Caco-2 (cell line): ENCODE results near the gene OSBPL10. TPM values are rescaled to one million over a fixed set of nuclear protein-coding genes. Genes with fewer than 3 reads are reported as not detected.
"Not testable (repeated sequence)": the region's sequence is repeated elsewhere in the genome, so short reads cannot be mapped to it uniquely, and the experiment has no call there.

Experiments
- BruUV-seq: library from RNA; stranded (reverse); fragments of 400-500 nt; replicated peaks from 2 replicates; lab custom pipeline; 2021; lab: Mats Ljungman, UMichigan
- CTCF ChIA-PET: fragments of 300-600 bp; sonication (Branson Sonifier 250); formaldehyde crosslinking; loops from one replicate; lab custom pipeline; 2022; ENCODE audit warnings: antibody characterized with exemption; lab: Charles Lee
- POLR2A ChIA-PET: fragments of 300-600 bp; sonication (Branson Sonifier 250); formaldehyde crosslinking; loops from one replicate; lab custom pipeline; 2022; ENCODE audit warnings: antibody characterized with exemption; lab: Charles Lee
- DNase-seq, 2 experiments: peaks; one replicate each; pipeline versions ENCODE4 v3.0.0 to v3.0.0-alpha.2; 2020 to 2022
- H3K27me3 ChIP-seq: replicated peaks from 2 replicates; pipeline ENCODE4 v1.6.0; 2011; ENCODE audit warnings: low read length; ENCODE audit not compliant: control insufficient read depth, insufficient read depth
- H3K36me3 ChIP-seq: 2 replicates; pipeline ENCODE4 v1.5.1; 2011; ENCODE audit warnings: low read length; ENCODE audit not compliant: control insufficient read depth, insufficient read depth
- H3K4me1 ChIP-seq: fragments of 250-450 bp; sonication (Bioruptor Pico); 2 replicates; pipeline ENCODE4 v1.5.1; 2020; ENCODE audit warnings: mild to moderate bottlenecking
- H3K4me3 ChIP-seq: 2 replicates; pipeline ENCODE4 v1.5.1; 2011; ENCODE audit warnings: low read depth, mild to moderate bottlenecking, control low read depth, low read length
- H3K9me3 ChIP-seq: fragments of 250-450 bp; sonication (Bioruptor Pico); 2 replicates; pipeline ENCODE4 v1.5.1; 2020; ENCODE audit warnings: mild to moderate bottlenecking, moderate library complexity
- H3K27ac Mint-ChIP-seq: one replicate; pipeline ENCODE4 v1.8.0; 2022; ENCODE audit warnings: mixed read lengths; ENCODE audit not compliant: unreplicated experiment
- H3K27me3 Mint-ChIP-seq: one replicate; pipeline ENCODE4 v1.8.0; 2022; ENCODE audit warnings: mixed read lengths; ENCODE audit not compliant: insufficient read depth, unreplicated experiment
- H3K36me3 Mint-ChIP-seq: one replicate; pipeline ENCODE4 v1.8.0; 2022; ENCODE audit warnings: mild to moderate bottlenecking, mixed read lengths; ENCODE audit not compliant: insufficient read depth, unreplicated experiment
- H3K4me1 Mint-ChIP-seq: one replicate; pipeline ENCODE4 v1.8.0; 2022; ENCODE audit warnings: low read depth, mixed read lengths; ENCODE audit not compliant: unreplicated experiment
- H3K4me3 Mint-ChIP-seq: one replicate; pipeline ENCODE4 v1.8.0; 2022; ENCODE audit warnings: mild to moderate bottlenecking, moderate library complexity, mixed read lengths; ENCODE audit not compliant: unreplicated experiment
- H3K9me3 Mint-ChIP-seq: one replicate; pipeline ENCODE4 v1.8.0; 2022; ENCODE audit warnings: mixed read lengths; ENCODE audit not compliant: unreplicated experiment
- CTCF ChIP-seq, 2 experiments: fragments of 200-600 bp in 1 of 2; IDR thresholded peaks; 1 replicate in 1 of 2; 2 replicates in 1 of 2; pipeline versions ENCODE4 v1.5.1 to v1.8.0; 2011 to 2022; ENCODE audit warnings: antibody characterized with exemption in 1 of 2, control low read depth in 1 of 2, inconsistent platforms in 1 of 2, low read depth in 1 of 2, low read length in 1 of 2, mild to moderate bottlenecking in 1 of 2, moderate library complexity in 1 of 2; ENCODE audit not compliant: insufficient read depth in 1 of 2, severe bottlenecking in 1 of 2, unreplicated experiment in 1 of 2
- intact Hi-C: fragments of 100-400 bp; cut with micrococcal nuclease; formaldehyde crosslinking; loops from one replicate; pipeline ENCODE4 v1.10.0; 2022; ENCODE audit not compliant: unreplicated experiment
- total RNA-seq: library from RNA; stranded (reverse); gene quantifications from 2 replicates; pipeline ENCODE4 v1.2.3, GENCODE V29; 2022

Gene OSBPL10
- total RNA-seq, 1 experiment from 2014 or later: 71.2 TPM

GRCh38 chr3:32017286-32017685, 36.2 kb upstream of the OSBPL10 start:
- Mint-ChIP-seq H3K4me3 (no peak overlapping the region), H3K36me3 (peaks cover 12% of the 10 kb centered on the region), H3K27ac (no peak overlapping the region), H3K9me3 (no peaks in the 10 kb centered on the region), H3K4me1 (peaks cover 11% of the 10 kb centered on the region), H3K27me3 (no peaks in the 10 kb centered on the region)
- intact Hi-C loops: no loop called here
- no peak overlapping the region for H3K4me3 ChIP-seq
- POLR2A ChIA-PET: no interaction called here
- no peaks in the 10 kb centered on the region for H3K36me3 ChIP-seq
- no peak for DNase-seq
- CTCF ChIA-PET: interaction anchor here (0.9 to 1.0 kb wide), 2 partner anchors 20 to 39 kb away, joined by 3 read pairs; no protein-coding TSS in a partner anchor
- no peaks in the 10 kb centered on the region for H3K9me3 ChIP-seq
- no peak for TF ChIP-seq CTCF (IDR thresholded peaks at IDR 0.05; ENCODE audit: insufficient read depth in 1 of 2, low read depth in 1 of 2, low read length in 1 of 2, severe bottlenecking in 1 of 2, unreplicated experiment in 1 of 2)
- H3K27me3 ChIP-seq: no peaks in the 10 kb centered on the region
- BruUV-seq: no TSS peak
- H3K4me1 ChIP-seq: peaks cover 6% of the 10 kb centered on the region; the same call in 1 of the 2 replicates

GRCh38 chr3:32015638-32016037, 34.6 kb upstream of the OSBPL10 start:
- intact Hi-C loops, H3K4me1 ChIP-seq, DNase-seq, H3K36me3 ChIP-seq, H3K9me3 Mint-ChIP-seq, H3K9me3 ChIP-seq, H3K4me3 ChIP-seq, H3K27me3 Mint-ChIP-seq, H3K4me3 Mint-ChIP-seq, POLR2A ChIA-PET, H3K27me3 ChIP-seq, BruUV-seq, H3K27ac Mint-ChIP-seq: not testable (repeated sequence)
- H3K36me3 Mint-ChIP-seq: peaks cover 12% of the 10 kb centered on the region
- peaks cover 11% of the 10 kb centered on the region for H3K4me1 Mint-ChIP-seq
- CTCF ChIA-PET: interaction anchor here (0.7 kb wide), 1 partner anchor 147 kb away, joined by 3 read pairs; no protein-coding TSS in a partner anchor

GRCh38 chr3:32010699-32011098, 29.6 kb upstream of the OSBPL10 start:
- POLR2A ChIA-PET, H3K27ac Mint-ChIP-seq, DNase-seq, H3K4me1 ChIP-seq, H3K4me1 Mint-ChIP-seq, H3K36me3 ChIP-seq, H3K9me3 ChIP-seq, H3K27me3 Mint-ChIP-seq, H3K36me3 Mint-ChIP-seq, intact Hi-C loops, BruUV-seq, H3K27me3 ChIP-seq, H3K4me3 Mint-ChIP-seq, H3K9me3 Mint-ChIP-seq, CTCF ChIA-PET, H3K4me3 ChIP-seq: not testable (repeated sequence)

GRCh38 chr3:32009957-32010356, 28.9 kb upstream of the OSBPL10 start:
- BruUV-seq: no TSS peak
- Histone ChIP-seq H3K4me1 (no peaks in the 10 kb centered on the region), H3K27me3 (no peaks in the 10 kb centered on the region), H3K4me3 (no peak overlapping the region), H3K9me3 (no peaks in the 10 kb centered on the region), H3K36me3 (no peaks in the 10 kb centered on the region)
- no peaks in the 10 kb centered on the region for H3K9me3 Mint-ChIP-seq
- H3K4me3 Mint-ChIP-seq: no peak overlapping the region
- no peak overlapping the region for H3K27ac Mint-ChIP-seq
- ChIA-PET CTCF (interaction anchor here (0.6 kb wide), 1 partner anchor 1311 kb away, joined by 5 read pairs; no protein-coding TSS in a partner anchor), POLR2A (no interaction called here)
- H3K36me3 Mint-ChIP-seq: no peaks in the 10 kb centered on the region
- no peak for DNase-seq
- TF ChIP-seq CTCF (IDR thresholded peaks at IDR 0.05; ENCODE audit: insufficient read depth in 1 of 2, low read depth in 1 of 2, low read length in 1 of 2, severe bottlenecking in 1 of 2, unreplicated experiment in 1 of 2): no peak
- H3K27me3 Mint-ChIP-seq: no peaks in the 10 kb centered on the region
- peaks cover 3% of the 10 kb centered on the region for H3K4me1 Mint-ChIP-seq
- intact Hi-C loops: no loop called here
